Activated CD4-positive, CD25-positive, alpha-beta regulatory T cell treated with anti-CD3 and anti-CD28 coated beads, Interleukin-2, amount 50 U/mL, for 24 hours (primary cell): ENCODE measurements around the gene PTPRD.
"Not testable (repeated sequence)": the region's sequence is repeated elsewhere in the genome, so short reads cannot be mapped to it uniquely, and the experiment has no call there.

Experiments used
- ATAC-seq, 2 donors: fragments of 150-1000 bp; cut with Tn5 transposase; one replicate each; pipeline ENCODE4 v1.10.0; 2021; ENCODE audit warnings: mild to moderate bottlenecking in 1 of 2, moderate library complexity in 1 of 2

The PTPRD gene

DNA sequence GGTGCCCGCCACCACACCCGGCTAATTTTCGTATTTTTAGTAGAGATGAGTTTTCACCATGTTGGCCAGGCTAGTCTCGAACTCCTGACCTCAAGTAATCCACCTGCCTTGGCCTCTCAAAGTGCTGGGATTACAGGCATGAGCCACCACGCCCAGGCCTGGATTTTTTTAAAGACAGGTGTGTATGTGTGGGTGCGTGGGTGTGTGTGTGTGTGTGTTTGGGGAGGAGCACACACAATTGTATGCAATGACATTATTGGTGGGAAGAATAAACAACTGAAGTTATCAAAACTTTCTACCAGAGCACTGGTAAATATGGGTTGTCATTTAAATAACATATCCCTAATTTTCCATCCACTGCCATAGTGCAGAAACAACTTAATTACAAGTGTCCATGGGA, 1915.2 kb downstream of the PTPRD start:
- ATAC-seq = not testable (repeated sequence)

DNA sequence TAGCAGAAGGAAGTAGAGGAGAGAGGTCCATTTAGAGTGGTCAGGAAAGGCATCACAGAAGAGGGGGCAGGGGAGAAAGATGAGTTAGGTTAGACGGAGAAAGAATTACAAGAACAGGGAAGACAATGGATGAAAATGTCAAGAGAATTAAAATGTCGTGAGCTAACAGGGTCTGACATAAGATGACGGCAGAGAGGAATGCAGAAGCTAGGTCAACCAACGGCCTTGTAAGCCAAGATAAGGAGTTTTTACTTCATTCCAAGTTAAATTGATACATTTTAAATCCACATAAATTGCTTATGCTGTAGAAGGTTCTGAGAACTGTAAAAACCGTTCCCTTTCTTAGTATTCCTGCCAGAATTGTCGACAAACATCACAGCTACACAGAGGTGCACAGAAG, 1916.3 kb downstream of the PTPRD start:
- ATAC-seq = no peak

- no peak for ATAC-seq
Observed at GRCh38 chr9:8694983-8695588, 1917.7 kb downstream of the PTPRD start.

GRCh38 chr9:8693464-8693863, 1919.3 kb downstream of the PTPRD start:
- ATAC-seq = no peak

DNA sequence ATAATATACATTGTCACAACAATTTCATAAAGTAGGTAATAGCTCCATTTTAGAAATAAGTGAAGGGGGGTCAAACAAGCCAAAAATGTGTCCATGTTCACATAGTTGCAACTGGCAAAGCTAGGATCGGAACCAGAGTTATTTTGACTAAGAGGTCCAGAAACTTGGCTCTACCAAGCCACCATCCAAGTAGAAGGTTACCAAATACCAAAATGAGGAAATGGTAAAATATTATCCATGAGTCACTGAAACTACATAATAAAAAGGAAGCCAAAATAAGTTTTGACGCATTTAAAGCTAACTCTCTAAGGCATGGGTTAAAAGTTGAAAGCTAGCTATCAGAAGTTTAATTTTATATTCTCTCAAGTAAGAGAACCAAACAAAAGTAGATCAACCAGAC, 1926.3 kb downstream of the PTPRD start:
- no peak for ATAC-seq

- no peak for ATAC-seq
Observed at GRCh38 chr9:8685825-8686224, 1927.0 kb downstream of the PTPRD start.

- no peak for ATAC-seq
Observed at GRCh38 chr9:8684978-8685708, 1927.7 kb downstream of the PTPRD start.

- ATAC-seq = no peak
Observed at GRCh38 chr9:8683496-8683895, 1929.3 kb downstream of the PTPRD start.

DNA sequence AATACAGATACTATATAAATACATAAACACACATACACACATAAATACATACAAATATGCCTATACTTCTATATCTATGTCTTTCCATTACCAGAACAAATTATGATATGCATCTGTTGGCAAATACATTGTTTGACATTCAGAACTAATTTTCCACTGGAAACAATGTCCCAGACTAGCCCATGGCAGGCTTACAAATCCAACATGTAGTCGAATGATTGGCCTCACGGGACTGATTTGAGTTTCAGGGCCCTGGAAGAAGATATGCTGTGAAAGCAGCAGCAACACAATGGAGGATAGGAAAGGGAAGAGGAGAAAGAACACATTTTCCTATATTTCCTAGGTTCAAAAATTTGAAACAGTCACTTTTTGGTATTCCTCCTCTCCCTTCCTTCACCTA, 1932.1 kb downstream of the PTPRD start:
- ATAC-seq = no peak

GRCh38 chr9:8680157-8680556, 1932.6 kb downstream of the PTPRD start:
- no peak for ATAC-seq

GRCh38 chr9:8679371-8679822, 1933.4 kb downstream of the PTPRD start:
- no peak for ATAC-seq

DNA sequence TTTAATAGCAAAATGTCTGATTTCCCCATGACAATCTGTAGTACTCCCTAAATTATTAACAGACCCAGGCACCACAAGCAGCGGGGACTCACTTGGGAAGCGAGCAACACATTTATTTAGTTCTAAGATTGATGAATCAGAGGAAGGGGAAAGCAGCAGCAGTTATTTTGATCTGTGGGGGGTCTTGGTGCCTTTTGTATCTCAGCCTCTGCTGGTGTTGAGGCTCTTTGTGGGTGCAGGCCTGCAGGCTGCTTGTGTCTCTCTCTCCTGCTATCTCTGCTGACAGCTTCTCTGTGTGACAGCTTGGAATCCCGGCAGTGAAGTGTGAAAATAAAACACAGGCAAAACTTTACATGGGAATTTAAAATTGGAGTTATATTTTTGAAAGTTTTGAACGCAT, 1935.1 kb downstream of the PTPRD start:
- ATAC-seq = no peak

GRCh38 chr9:8674536-8674935, 1938.3 kb downstream of the PTPRD start:
- ATAC-seq = no peak

- ATAC-seq = no peak
Observed at GRCh38 chr9:8673830-8674229, 1939.0 kb downstream of the PTPRD start.

- ATAC-seq = no peak
Observed at GRCh38 chr9:8670751-8671150, 1942.1 kb downstream of the PTPRD start.

GRCh38 chr9:8668751-8669150, 1944.1 kb downstream of the PTPRD start:
- no peak for ATAC-seq

DNA sequence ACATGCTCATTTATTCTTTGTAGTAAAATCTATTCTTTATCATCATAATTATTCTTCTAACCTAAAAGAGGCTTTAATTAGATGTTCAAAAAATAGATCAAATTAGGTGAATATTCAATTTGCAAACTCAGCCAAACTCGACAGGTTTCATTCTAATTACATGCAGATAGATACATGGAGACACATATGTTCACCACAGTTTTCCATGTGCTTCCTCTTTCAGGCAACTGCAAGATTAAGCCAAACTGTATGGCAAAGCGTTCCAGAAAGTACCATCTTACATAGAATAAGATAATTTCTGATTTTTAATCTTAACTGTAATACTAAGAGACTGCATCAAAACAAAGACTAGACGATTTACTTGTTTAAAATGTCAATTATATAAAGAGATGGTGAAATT, 1944.6 kb downstream of the PTPRD start:
- no peak for ATAC-seq

DNA sequence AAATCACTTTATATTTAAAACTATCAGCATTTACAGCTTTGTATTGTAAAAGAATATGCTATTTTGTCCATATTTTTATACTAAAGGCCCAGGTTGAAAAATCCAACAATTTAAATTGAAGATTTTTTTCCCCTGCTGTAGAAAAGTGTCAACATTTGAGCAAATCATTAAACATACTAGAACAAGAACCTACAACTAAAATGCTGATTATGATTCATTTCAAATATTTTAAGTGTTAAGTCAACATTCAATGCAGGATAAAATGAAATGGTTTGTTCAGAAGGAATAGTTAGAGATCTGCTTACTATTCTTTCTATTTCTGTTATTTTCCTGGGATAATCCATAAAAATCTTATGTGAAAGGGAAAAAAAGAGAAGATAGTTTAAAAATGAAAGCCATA, 1946.7 kb downstream of the PTPRD start:
- no peak for ATAC-seq

- no peak for ATAC-seq
Observed at GRCh38 chr9:8660383-8660782, 1952.4 kb downstream of the PTPRD start.

DNA sequence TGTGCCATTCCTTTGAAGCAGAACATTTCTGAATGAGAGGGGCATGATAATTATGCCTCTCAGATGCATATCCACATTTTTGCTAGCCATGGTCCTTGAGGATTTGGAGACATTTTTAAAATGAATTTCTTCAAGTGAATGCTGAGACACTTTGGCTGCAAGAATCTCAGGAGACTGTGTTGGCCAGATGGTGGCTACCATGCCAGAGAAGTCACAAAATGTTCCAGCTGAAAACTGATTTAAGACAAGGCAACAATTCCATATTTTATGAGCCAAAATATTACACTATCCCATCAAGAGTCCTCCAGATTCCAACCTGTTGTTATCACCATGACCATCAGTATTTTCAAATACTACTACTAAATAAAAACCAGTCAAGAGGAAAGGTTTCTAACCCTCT, 1953.7 kb downstream of the PTPRD start:
- ATAC-seq = no peak

DNA sequence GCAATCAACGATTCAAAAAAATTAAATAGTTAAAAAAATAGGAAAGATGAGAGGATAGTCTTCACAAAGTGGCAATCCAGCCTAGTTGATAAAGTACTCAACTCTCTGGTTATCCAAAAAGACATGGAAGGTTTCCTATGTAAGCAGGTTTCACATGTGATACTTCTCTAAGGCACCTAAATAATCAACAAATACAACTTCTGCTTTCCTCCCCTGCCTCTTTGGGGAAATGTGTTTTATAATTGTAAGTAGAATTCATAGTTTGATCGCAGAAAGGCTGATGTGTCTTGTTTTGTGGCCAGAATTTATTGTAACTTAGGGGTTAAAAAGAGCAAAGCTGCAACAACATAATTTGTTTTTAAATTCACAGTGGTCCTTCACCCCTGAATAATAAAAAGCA, 1957.7 kb downstream of the PTPRD start:
- ATAC-seq = no peak

GRCh38 chr9:8653855-8654254, 1958.9 kb downstream of the PTPRD start:
- no peak for ATAC-seq

DNA sequence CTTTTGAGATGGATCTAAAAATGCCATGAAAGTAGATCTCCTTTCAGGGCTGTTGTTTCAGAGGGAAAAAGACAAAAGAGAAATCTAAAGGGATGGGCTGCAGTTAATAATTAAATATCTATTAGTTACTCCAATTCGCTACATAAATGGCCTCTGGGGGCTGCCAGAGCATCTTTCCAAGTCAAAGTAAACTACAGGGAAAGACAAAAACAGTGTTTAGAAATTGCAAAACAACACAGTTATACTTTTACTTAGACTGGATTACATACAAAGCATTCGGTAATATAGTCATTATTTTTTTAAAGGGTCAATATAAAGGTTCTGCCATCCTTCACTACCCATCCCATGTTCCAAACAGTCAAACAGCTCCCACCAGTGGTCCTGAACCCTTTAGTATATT, 1959.7 kb downstream of the PTPRD start:
- ATAC-seq = no peak

DNA sequence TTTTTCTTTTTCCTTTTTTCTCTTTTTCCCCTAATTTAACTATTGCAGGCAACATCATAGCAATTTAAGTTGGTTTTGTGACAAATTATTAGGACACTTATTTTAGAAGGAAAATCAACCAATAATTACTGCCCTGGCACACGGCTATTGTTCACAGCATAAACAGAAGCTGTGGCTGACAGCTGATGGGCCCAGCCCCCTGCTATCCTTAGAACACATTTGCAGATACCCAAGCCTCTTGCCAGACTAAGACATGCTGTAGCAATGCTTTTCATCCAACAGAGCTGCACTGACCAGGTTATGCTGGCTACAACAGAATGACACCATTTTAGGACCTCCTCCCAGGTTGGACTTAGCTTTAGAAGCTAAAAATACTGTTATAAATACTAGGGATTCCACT, 1960.5 kb downstream of the PTPRD start:
- no peak for ATAC-seq

DNA sequence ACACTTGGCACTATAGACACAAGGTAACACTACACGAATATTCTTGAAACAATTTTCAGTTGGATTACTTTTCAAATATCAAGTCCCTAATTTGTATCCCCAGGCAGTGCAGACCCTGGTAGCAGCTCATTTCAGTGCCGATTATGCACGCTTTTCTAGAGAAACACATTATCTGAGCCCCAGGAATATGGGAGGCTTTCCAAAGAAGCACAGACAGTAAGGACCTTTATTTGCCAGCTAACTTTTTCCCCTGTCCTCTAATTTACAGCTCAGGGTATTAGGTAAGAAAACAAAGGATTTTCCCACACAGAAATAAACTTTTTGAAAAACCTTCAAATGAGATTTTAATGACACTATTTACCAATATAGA, 1961.0 kb downstream of the PTPRD start:
- no peak for ATAC-seq
